RWPE1 (cell line): ENCODE results near the gene TRPC4AP.

Experiments
- CTCF ChIA-PET: fragments of 350-600 bp; sonication (Branson Sonifier 250); formaldehyde crosslinking; extraction: SDS; loops from one replicate; lab custom pipeline; 2021; lab: Yijun Ruan, JAX
- POLR2A ChIA-PET: fragments of 400-600 bp; formaldehyde crosslinking; extraction: SDS; loops from one replicate; lab custom pipeline; 2020; ENCODE audit warnings: antibody characterized with exemption; ENCODE audit not compliant: low non-redundant PET; lab: Yijun Ruan, JAX
- DNase-seq: peaks from one replicate; pipeline ENCODE4 v3.0.0; 2012; ENCODE audit warnings: low spot score
- H3K27ac ChIP-seq: fragments of 450-650 bp; 2 replicates; pipeline ENCODE4 v1.5.1; 2017
- TF ChIP-seq, protein P1 (sequence below): fragments of 450-650 bp; conservative IDR thresholded peaks from 2 replicates; pipeline ENCODE4 v1.5.1; 2017; ENCODE audit warnings: low read depth, mild to moderate bottlenecking

Gene TRPC4AP

DNA sequence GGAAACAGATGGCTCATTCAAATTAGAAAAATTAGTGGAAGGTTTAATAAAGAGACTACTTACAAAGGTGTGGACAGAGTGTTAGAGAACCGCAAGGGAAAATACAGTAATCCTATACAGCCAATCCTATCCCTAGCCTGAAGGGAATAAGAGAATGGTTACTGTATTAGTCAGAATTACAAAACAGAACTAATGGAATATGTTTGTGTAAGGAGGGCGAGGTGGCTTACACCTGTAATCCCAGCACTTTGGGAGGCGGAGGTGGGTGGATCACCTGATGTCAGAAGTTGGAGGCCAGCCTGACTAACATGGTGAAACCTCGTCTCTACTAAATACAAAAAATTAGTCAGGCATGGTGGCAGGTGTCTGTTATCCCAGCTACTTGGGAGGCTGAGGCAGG is 16.3 kb upstream of the TRPC4AP start:
- CTCF ChIA-PET: interaction anchor here (0.6 to 2.3 kb wide), 4 partner anchors 11 to 362 kb away, joined by 3 to 15 read pairs (median 3); no protein-coding TSS in a partner anchor
- TF ChIP-seq, protein P1, sequence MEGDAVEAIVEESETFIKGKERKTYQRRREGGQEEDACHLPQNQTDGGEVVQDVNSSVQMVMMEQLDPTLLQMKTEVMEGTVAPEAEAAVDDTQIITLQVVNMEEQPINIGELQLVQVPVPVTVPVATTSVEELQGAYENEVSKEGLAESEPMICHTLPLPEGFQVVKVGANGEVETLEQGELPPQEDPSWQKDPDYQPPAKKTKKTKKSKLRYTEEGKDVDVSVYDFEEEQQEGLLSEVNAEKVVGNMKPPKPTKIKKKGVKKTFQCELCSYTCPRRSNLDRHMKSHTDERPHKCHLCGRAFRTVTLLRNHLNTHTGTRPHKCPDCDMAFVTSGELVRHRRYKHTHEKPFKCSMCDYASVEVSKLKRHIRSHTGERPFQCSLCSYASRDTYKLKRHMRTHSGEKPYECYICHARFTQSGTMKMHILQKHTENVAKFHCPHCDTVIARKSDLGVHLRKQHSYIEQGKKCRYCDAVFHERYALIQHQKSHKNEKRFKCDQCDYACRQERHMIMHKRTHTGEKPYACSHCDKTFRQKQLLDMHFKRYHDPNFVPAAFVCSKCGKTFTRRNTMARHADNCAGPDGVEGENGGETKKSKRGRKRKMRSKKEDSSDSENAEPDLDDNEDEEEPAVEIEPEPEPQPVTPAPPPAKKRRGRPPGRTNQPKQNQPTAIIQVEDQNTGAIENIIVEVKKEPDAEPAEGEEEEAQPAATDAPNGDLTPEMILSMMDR: no peak
- POLR2A ChIA-PET: interaction anchor here (0.6 kb wide), 1 partner anchor 131 kb away, joined by 3 read pairs; no protein-coding TSS in a partner anchor
- no peak overlapping the region for H3K27ac ChIP-seq
- DNase-seq: peak; percentile 82

- ChIA-PET CTCF (interaction anchor here (2.3 kb wide), 1 partner anchor 11 kb away, joined by 15 read pairs; no protein-coding TSS in a partner anchor), POLR2A (no interaction called here)
- H3K27ac ChIP-seq: no peak overlapping the region
- TF ChIP-seq, protein P1: no peak
- peak; percentile 28 for DNase-seq
Measured at GRCh38 chr20:35106827-35107380, 14.3 kb upstream of the TRPC4AP start.

- TF ChIP-seq, protein P1: no peak
- CTCF ChIA-PET: no interaction called here
- POLR2A ChIA-PET: no interaction called here
- DNase-seq: no peak
- H3K27ac ChIP-seq: no peak overlapping the region
Measured at GRCh38 chr20:35104685-35105295, 12.2 kb upstream of the TRPC4AP start.

DNA sequence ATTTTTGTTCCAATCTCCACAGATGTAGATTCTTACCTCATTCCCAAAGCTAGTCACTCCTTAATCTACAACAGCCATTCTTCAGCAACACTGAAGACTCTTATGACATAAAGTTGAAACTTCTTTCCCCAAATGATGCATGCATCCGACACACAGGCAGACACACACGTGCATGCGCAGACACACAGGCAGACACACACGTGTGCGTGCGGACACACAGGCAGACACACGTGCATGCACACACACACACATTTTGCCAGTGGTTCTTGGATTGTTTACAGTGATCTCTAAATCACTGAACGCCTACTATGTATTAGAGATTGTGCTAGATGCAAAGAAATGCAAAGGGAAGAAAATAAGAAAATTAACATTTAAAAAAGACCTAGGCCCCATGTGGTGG is 9.0 kb upstream of the TRPC4AP start:
- ChIA-PET CTCF (interaction anchor here (0.9 kb wide), 1 partner anchor 667 kb away, joined by 4 read pairs; no protein-coding TSS in a partner anchor), POLR2A (no interaction called here)
- no peak overlapping the region for H3K27ac ChIP-seq
- TF ChIP-seq, protein P1: no peak
- DNase-seq: no peak

DNA sequence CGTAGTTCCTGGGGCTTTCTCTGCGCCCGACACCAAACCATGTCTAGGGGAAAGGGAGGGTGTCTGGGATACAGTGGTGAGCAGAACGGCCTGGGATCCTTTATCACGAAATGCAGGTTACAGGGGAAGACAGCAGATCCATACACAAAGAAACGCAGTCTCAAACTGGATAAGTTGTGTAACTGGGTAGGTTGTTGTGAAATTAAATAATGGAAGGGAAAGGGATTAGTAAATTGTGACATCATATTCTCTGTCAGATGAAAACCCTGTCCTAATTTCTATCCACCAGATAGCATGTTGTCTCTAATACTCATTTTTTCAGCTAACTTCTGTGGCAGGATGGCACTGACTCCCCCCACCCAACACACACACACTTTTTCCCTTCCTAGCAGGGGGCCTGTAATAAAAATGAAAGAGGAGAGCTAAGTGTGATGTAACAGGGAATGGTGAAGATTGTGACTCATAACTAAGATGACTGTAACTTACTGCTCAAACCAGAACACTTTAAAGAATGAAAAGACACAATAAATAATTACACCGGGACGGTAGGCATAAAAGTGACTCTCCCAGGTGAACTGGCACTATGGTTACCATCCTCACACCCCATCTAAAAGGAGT is 769 bp upstream of the TRPC4AP start:
- peak; percentile 88 for DNase-seq
- TF ChIP-seq, protein P1: no peak
- ChIA-PET POLR2A (interaction anchor here (0.6 kb wide), 1 partner anchor 43 kb away, joined by 3 read pairs; no protein-coding TSS in a partner anchor), CTCF (interaction anchor here (0.6 to 1.3 kb wide), 6 partner anchors 22 to 914 kb away, joined by 3 to 5 read pairs (median 4); no protein-coding TSS in a partner anchor)
- peak overlapping the region; percentile 80 for H3K27ac ChIP-seq

- peak overlapping the region; percentile 80 for H3K27ac ChIP-seq
- POLR2A ChIA-PET: interaction anchor here (0.5 kb wide), 2 partner anchors 15 to 56 kb away, joined by 3 read pairs; no protein-coding TSS in a partner anchor
- CTCF ChIA-PET: interaction anchor here (0.6 to 1.2 kb wide), 5 partner anchors 8 to 1976 kb away, joined by 3 to 5 read pairs (median 3); no protein-coding TSS in a partner anchor
- peak; percentile 31 for DNase-seq
- TF ChIP-seq, protein P1: no peak
Measured at GRCh38 chr20:35091816-35092523, 637 bp downstream of the TRPC4AP start.
